WTC11 (cell line): ENCODE results near the gene OTC. TPM values are rescaled to one million over a fixed set of nuclear protein-coding genes. Genes with fewer than 3 reads are reported as not detected.
A peak's percentile ranks its signal among the peaks of the same experiment; 100 is the strongest.

Source experiments
- ATAC-seq: fragments of 200-7000 bp; cut with Tn5 transposase; 2 replicates; pipeline ENCODE4 v1.10.0; 2021; ENCODE audit warnings: mild to moderate bottlenecking, moderate library complexity
- CTCF ChIA-PET: fragments of 300-600 bp; sonication (Branson Sonifier 250); formaldehyde crosslinking; loops from one replicate; lab custom pipeline; 2021; ENCODE audit warnings: antibody characterized with exemption; lab: Charles Lee
- POLR2A ChIA-PET: fragments of 350-600 bp; sonication (Branson Sonifier 250); formaldehyde crosslinking; loops from one replicate; lab custom pipeline; 2021; ENCODE audit warnings: antibody characterized with exemption; lab: Charles Lee
- DNase-seq: peaks from one replicate; pipeline ENCODE4 v3.0.0; 2021; ENCODE audit warnings: low spot score
- H3K27ac Mint-ChIP-seq: 2 replicates; pipeline ENCODE4 v1.8.0; 2021; ENCODE audit warnings: mixed read lengths
- H3K27me3 Mint-ChIP-seq: 2 replicates; pipeline ENCODE4 v1.8.0; 2021; ENCODE audit warnings: low read depth, mild to moderate bottlenecking, moderate library complexity, mixed read lengths
- H3K36me3 Mint-ChIP-seq: 2 replicates; pipeline ENCODE4 v1.8.0; 2021; ENCODE audit warnings: mixed read lengths
- H3K4me1 Mint-ChIP-seq: 2 replicates; pipeline ENCODE4 v1.8.0; 2022; ENCODE audit warnings: mixed read lengths
- H3K4me3 Mint-ChIP-seq: 2 replicates; pipeline ENCODE4 v1.8.0; 2021; ENCODE audit warnings: mild to moderate bottlenecking, moderate library complexity, mixed read lengths
- H3K9me3 Mint-ChIP-seq: 2 replicates; pipeline ENCODE4 v1.8.0; 2021; ENCODE audit warnings: mixed read lengths
- AFF4 ChIP-seq: sonication (generic); formaldehyde crosslinking; IDR thresholded peaks from 2 replicates; pipeline ENCODE4 v1.8.1; 2023; ENCODE audit warnings: mild to moderate bottlenecking, missing genetic modification reagents, borderline replicate concordance
- ARID4B ChIP-seq: sonication (generic); formaldehyde crosslinking; IDR thresholded peaks from 2 replicates; pipeline ENCODE4 v1.8.0; 2023; ENCODE audit warnings: missing genetic modification reagents, mild to moderate bottlenecking, borderline replicate concordance
- CDX4 ChIP-seq: fragments of 250-450 bp; sonication (Bioruptor Pico); IDR thresholded peaks from 2 replicates; pipeline ENCODE4 v1.9.0; 2021; ENCODE audit warnings: moderate library complexity, mild to moderate bottlenecking, inconsistent platforms, borderline replicate concordance
- CREM ChIP-seq: sonication (generic); formaldehyde crosslinking; IDR thresholded peaks from 2 replicates; pipeline ENCODE4 v1.8.1; 2022; ENCODE audit warnings: mild to moderate bottlenecking, missing genetic modification reagents, moderate library complexity
- CTCF ChIP-seq: fragments of 200-600 bp; IDR thresholded peaks from 2 replicates; pipeline ENCODE4 v1.8.0; 2022; ENCODE audit warnings: antibody characterized with exemption
- E2F5 ChIP-seq: sonication (generic); formaldehyde crosslinking; IDR thresholded peaks from 2 replicates; pipeline ENCODE4 v1.8.1; 2022; ENCODE audit warnings: mild to moderate bottlenecking, moderate library complexity, missing genetic modification reagents
- FOXK1 ChIP-seq: sonication (generic); formaldehyde crosslinking; IDR thresholded peaks from 2 replicates; pipeline ENCODE4 v1.8.0; 2022; ENCODE audit warnings: mild to moderate bottlenecking, moderate library complexity, missing genetic modification reagents
- FOXP1 ChIP-seq: sonication (generic); formaldehyde crosslinking; IDR thresholded peaks from 2 replicates; pipeline ENCODE4 v1.8.0; 2022; ENCODE audit warnings: missing genetic modification reagents, mild to moderate bottlenecking, moderate library complexity, borderline replicate concordance
- HMGA2 ChIP-seq: fragments of 250-450 bp; sonication (Bioruptor Pico); IDR thresholded peaks from 2 replicates; pipeline ENCODE4 v1.4.0; 2021; ENCODE audit warnings: mild to moderate bottlenecking, moderate library complexity
- JUN ChIP-seq: sonication (generic); formaldehyde crosslinking; IDR thresholded peaks from 2 replicates; pipeline ENCODE4 v1.8.0; 2023; ENCODE audit warnings: mild to moderate bottlenecking, missing genetic modification reagents
- MAX ChIP-seq: sonication (generic); formaldehyde crosslinking; IDR thresholded peaks from 2 replicates; pipeline ENCODE4 v1.8.0; 2022; ENCODE audit warnings: mild to moderate bottlenecking, missing genetic modification reagents
- MYBL2 ChIP-seq: sonication (generic); formaldehyde crosslinking; IDR thresholded peaks from 2 replicates; pipeline ENCODE4 v1.8.1; 2023; ENCODE audit warnings: mild to moderate bottlenecking, moderate library complexity, missing genetic modification reagents
- PREB ChIP-seq: sonication (generic); formaldehyde crosslinking; IDR thresholded peaks from 2 replicates; pipeline ENCODE4 v1.8.1; 2022; ENCODE audit warnings: mild to moderate bottlenecking, missing genetic modification reagents, moderate library complexity, borderline replicate concordance
- RELA ChIP-seq: sonication (generic); formaldehyde crosslinking; IDR thresholded peaks from 2 replicates; pipeline ENCODE4 v1.8.1; 2022; ENCODE audit warnings: missing genetic modification reagents, mild to moderate bottlenecking, borderline replicate concordance
- SP1 ChIP-seq: sonication (generic); formaldehyde crosslinking; conservative IDR thresholded peaks from 2 replicates; pipeline ENCODE4 v1.8.1; 2022; ENCODE audit warnings: missing genetic modification reagents
- TEAD1 ChIP-seq: sonication (generic); formaldehyde crosslinking; IDR thresholded peaks from 2 replicates; pipeline ENCODE4 v1.8.0; 2022; ENCODE audit warnings: mild to moderate bottlenecking, missing genetic modification reagents
- ZNF281 ChIP-seq: sonication (generic); formaldehyde crosslinking; IDR thresholded peaks from 2 replicates; pipeline ENCODE4 v1.8.0; 2023; ENCODE audit warnings: mild to moderate bottlenecking, missing genetic modification reagents
- ZNF671 ChIP-seq: fragments of 250-450 bp; sonication (Bioruptor Pico); IDR thresholded peaks from 2 replicates; pipeline ENCODE4 v1.8.0; 2021; ENCODE audit warnings: mild to moderate bottlenecking
- total RNA-seq: library from RNA; stranded (reverse); gene quantifications from 3 replicates; pipeline ENCODE4 v1.2.3, GENCODE V29; 2021

The OTC gene
- total RNA-seq, 1 experiment from 2014 or later, result not detected

- TF ChIP-seq PREB (no peak), CDX4 (CRISPR knock-in tag) (no peak), CREM (CRISPR knock-in tag) (no peak), RELA (CRISPR knock-in tag) (no peak), ZNF671 (no peak)
- TF ChIP-seq, all 79 proteins: peak for 0
Measured at GRCh38 chrX:38326086-38326485, 26.3 kb upstream of the OTC start (continued).

GRCh38 chrX:38327007-38327774 is 25.2 kb upstream of the OTC start, which contains the start of gene RPGR:
RPGR (minus strand) TSS chrX:38327509; CDS start chrX:38327367, 142 bp downstream.
- Mint-ChIP-seq H3K27ac (peak within 1 kb of the TSS; percentile 98), H3K9me3 (no peaks in the 10 kb centered on the region)
- TF ChIP-seq HMGA2 (CRISPR knock-in tag), result no peak
- peak; percentile 35 for TF ChIP-seq CTCF
- peak; percentile 87 for TF ChIP-seq ZNF281 (CRISPR knock-in tag)
- peak; percentile 35; the same call in 1 of the 2 replicates for TF ChIP-seq MYBL2 (CRISPR knock-in tag)
- 0 out of 2 replicates have a peak, but pooled peaks have one; percentile 26 for TF ChIP-seq RELA (CRISPR knock-in tag)
- TF ChIP-seq JUN (CRISPR knock-in tag), result no peak
- peak; percentile 65 for TF ChIP-seq MAX (CRISPR knock-in tag)
- peak; percentile 28; the same call in 1 of the 2 replicates for TF ChIP-seq E2F5 (CRISPR knock-in tag)
- TF ChIP-seq AFF4 (CRISPR knock-in tag), result no peak
- TF ChIP-seq FOXP1, result peak; percentile 33; the same call in 1 of the 2 replicates
- peak; percentile 93 for TF ChIP-seq FOXK1 (CRISPR knock-in tag)
- TF ChIP-seq ARID4B (CRISPR knock-in tag), result peak; percentile 77; the same call in 1 of the 2 replicates
- TF ChIP-seq SP1 (CRISPR knock-in tag), result peak; percentile 92
- peak; percentile 34; the same call in 1 of the 2 replicates for TF ChIP-seq TEAD1 (CRISPR knock-in tag)
- TF ChIP-seq, all 79 proteins: peak for 11
- Mint-ChIP-seq H3K36me3 (no peaks in the 10 kb centered on the region), H3K4me3 (peak within 1 kb of the TSS; percentile 88), H3K27me3 (no peaks in the 10 kb centered on the region), H3K4me1 (peaks cover 10% of the 10 kb centered on the region; the same call in 1 of the 2 replicates)
- ChIA-PET CTCF (interaction anchor here (0.6 to 1.6 kb wide), 14 partner anchors 16 to 333 kb away, joined by 3 to 8 read pairs (median 4); a partner anchor contains a TSS), POLR2A (interaction anchor here (0.5 to 1.0 kb wide), 3 partner anchors 8 to 1549 kb away, joined by 3 read pairs; no protein-coding TSS in a partner anchor)
- DNase-seq (peak; percentile 93), ATAC-seq (peak; percentile 95)
